NOMO-1 (cell line): ENCODE measurements around the gene ACACA.

ENCODE experiments used
- DNase-seq, 2 experiments: peaks; one replicate each; lab custom pipeline; 2025; ENCODE audit not compliant: unreplicated experiment in 2 of 2; lab: John Stamatoyannopoulos, UW

Gene ACACA

GRCh38 chr17:37054894-37055293 lies 351.7 kb downstream of the ACACA start:
- no peak for DNase-seq

- no peak for DNase-seq
These were observed 354.2 kb downstream of the ACACA start for GRCh38 chr17:37052450-37052849.

DNA sequence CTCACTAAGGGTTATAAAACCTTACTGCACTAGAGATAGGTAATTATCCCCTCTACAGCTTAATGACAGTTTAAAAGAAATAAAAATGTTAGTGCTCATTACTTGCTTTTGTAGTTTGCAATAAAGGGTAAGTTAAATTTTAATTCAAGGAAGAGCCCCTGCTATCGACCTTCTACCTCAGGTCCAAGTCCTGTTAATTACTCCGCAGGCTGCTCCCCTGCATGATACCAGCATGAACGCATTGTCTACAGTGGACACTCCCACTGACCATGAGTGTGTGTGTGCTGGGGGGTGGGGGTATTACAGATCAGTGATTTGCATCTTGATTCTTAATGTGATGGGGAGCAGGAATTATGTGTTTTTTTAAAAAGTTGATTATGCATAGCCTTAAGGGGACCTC lies 354.8 kb downstream of the ACACA start:
- no peak for DNase-seq

DNA sequence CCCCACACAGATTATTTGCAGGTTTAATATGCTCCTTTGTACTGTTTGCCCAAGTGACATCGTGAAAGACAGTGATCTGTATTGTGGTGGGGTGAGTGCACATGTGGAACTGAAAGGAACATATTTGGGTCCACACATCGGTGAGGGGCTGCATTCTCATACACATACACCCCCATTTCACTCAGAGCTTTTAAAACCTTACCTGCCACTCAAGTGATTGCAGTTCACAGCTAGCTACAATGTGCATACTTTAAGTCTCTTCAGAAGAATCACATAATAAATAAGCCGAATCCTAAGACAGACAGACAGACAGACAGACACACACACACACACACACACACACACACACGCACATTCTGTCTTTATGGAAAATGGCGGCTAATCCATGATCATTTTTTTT lies 355.3 kb downstream of the ACACA start:
- DNase-seq, result no peak

DNA sequence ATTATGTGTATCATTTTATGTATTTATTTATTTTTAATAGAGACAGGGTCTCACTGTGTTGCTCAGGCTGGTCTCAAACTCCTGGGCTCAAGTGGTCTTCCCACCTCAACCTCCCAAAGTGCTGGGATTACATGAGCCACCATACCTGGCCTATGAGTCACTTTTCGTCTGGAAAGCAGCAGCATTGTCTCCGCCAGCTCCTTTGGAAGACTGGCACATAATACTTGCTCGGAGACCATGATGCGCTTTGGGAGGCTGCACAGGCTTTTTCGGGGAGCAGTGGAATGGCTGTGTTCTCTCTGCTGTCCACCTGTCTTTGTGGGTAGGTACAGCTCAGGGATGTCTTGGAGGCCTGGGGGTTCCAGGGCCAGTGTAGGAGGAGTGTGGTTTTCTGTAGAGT lies 355.7 kb downstream of the ACACA start:
- no peak for DNase-seq

- no peak for DNase-seq
These were observed 357.8 kb downstream of the ACACA start for GRCh38 chr17:37048811-37049210.

GRCh38 chr17:37047631-37048104 lies 359.0 kb downstream of the ACACA start:
- DNase-seq, result peak; percentile 21 to 58

GRCh38 chr17:37045351-37045922 lies 361.2 kb downstream of the ACACA start:
- DNase-seq, result no peak

- DNase-seq, result no peak
These were observed 363.4 kb downstream of the ACACA start for GRCh38 chr17:37043201-37043600.

DNA sequence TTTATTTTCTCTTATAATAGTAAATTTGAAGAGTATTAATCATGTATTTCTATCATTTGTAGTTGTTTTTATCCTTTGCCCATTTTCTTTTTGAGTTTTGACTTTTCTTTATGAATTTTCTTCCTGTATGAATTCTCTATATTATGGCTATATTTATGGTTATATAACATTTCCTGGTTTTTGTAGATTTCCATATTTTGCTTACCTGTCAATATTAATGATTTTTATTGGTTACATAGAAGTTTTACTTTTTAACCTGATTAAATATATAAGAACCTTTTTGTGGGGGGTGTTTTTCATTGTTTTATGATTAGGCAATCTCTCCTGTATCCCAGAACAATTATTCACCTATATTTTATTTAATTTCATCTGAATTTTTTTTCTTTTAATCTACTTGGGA lies 364.7 kb downstream of the ACACA start:
- DNase-seq, result no peak

DNA sequence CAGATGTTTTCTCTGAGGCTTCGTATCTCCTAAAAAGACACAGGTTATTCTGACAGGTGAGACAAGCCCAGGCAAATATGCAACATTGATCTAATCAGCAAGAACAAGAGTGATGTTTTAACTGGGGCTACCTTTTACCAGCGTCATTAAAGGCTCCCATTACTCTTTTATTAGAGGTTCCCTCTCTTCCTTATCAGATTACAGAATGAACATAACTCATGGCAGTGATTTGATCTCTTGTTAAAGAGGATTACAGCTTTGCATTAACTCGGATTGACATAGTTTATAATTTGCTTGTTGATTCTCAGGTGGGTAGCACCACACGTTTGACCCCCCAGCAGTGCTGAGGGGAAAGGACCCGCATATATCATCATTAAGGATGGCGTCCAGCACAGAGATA lies 367.4 kb downstream of the ACACA start:
- no peak for DNase-seq

DNA sequence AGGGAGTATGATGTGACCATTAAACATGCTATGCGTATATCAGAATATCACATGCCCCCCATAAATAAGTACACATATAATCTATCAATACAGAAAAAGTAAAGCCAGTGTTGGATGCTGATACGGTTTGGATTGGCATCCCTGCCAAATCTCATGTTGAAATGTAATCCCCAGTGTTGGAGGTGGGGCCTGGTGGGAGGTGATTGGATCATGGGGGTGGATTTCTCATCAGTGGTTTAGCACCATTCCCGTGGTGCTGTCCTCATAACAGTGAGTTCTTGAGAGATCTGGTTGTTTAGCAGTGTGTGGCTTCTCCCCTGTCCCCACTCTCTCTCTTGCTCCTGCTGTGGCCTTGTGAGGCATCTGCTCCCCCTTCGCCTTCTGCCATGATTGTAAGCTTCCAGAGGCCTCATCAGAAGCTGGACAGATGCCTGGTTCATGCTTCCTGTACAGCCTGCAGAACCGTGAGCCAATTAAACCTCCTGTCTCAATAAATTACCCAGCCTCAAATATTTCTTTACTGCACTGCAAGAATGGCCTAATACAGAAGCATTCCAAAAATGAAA lies 369.0 kb downstream of the ACACA start:
- no peak for DNase-seq
